NCI-H2107 (cell line): ENCODE results near the gene LGALS9C.
"Not testable (repeated sequence)": the region's sequence is repeated elsewhere in the genome, so short reads cannot be mapped to it uniquely, and the experiment has no call there.

Source experiments
- DNase-seq: peaks from one replicate; lab custom pipeline; 2025; lab: John Stamatoyannopoulos, UW

LGALS9C gene

GRCh38 chr17:18530405-18530804, 53.8 kb downstream of the LGALS9C start:
- DNase-seq, result not testable (repeated sequence)

DNA sequence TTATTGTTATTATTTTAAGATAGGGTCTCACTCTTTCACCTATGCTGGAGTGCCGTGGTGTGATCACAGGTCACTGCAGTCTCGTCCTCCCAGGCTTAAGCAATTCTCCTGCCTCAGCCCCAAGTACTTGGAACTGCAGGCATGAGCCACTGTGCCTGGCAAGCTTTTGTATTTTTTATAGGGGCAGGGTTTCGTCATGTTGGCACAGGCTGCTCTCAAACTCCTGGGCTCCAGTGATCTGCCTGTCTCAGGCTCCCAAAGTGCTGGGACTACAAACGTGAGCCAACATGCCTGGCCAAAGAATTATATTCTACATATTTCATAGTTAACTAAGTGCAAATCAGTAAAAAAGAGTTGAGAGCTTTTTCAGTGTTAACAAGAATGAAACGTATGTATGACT, 65.6 kb downstream of the LGALS9C start:
- DNase-seq, result not testable (repeated sequence)

GRCh38 chr17:18542907-18543306, 66.3 kb downstream of the LGALS9C start:
- DNase-seq, result not testable (repeated sequence)
